ENCODE results near the gene MBP. TPM values are rescaled to one million over a fixed set of nuclear protein-coding genes. Genes with fewer than 3 reads are reported as not detected.

Gene MBP
- total and polyA plus RNA-seq, 2 donors (not counting 1 experiment from before 2014, with no cell fraction given), result 2.3 to 3.6 TPM

DNA sequence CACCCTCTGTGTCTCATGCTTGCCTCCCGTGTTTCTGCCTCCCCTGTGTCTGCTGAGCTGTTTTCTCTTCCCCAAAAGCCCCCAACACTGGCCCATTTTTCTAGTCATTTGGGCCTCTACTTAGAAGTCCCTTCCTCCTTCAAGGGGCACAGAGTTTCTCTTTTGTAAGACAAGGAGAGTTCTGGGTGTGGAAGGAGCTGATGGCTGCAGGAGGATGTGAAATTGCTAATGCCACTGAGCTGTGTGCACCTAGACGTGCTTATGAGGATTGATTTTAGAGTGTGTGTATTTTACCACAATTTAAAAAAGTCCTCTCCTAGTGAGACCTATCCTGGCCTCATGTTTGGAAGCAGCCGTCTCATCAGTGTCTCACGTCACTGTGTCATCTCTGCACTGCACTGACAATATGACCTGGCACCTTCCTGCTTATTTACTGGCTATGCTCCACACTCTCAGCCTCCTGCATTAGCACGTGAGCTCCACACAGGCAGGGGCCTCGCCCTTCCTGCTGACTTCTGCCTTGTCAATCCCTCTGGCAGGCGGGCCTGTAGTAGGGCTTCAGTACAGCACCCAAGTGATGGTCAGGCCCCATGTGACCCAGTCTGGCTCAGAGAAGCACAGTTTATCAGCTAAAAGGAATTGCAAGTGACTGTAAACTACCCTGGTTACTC is 8.0 kb upstream of the MBP start:
- Histone ChIP-seq H3K9me3 (ENCODE audit: control insufficient read depth, insufficient read depth, low read depth, low read length) (no peaks in the 10 kb centered on the region), H3K27me3 (ENCODE audit: control insufficient read depth, insufficient read depth, low read length) (no peaks in the 10 kb centered on the region), H3K4me1 (ENCODE audit: control insufficient read depth, extremely low read depth, insufficient read depth, low read length) (no peaks in the 10 kb centered on the region), H4K20me1 (ENCODE audit: control insufficient read depth, extremely low read depth, insufficient read depth, low read length) (no peaks in the 10 kb centered on the region), H3K27ac (ENCODE audit: insufficient read depth, low read length) (no peak overlapping the region), H3K4me2 (ENCODE audit: extremely low read depth, insufficient read depth, low read length) (no peak overlapping the region), H3K9ac (ENCODE audit: insufficient read depth, low read length) (no peak overlapping the region), H3K79me2 (ENCODE audit: control insufficient read depth, insufficient read depth, low read length) (no peaks in the 10 kb centered on the region), H3K36me3 (ENCODE audit: control insufficient read depth, insufficient read depth, low read length) (no peaks in the 10 kb centered on the region), H2AFZ (ENCODE audit: low read length) (no peak overlapping the region), H3K4me3 (replicated peaks in 1 of 4; ENCODE audit: control extremely low read depth in 1 of 4, insufficient read depth in 1 of 4, low read depth in 3 of 4, low read length in 4 of 4) (no peak overlapping the region)
- DNase-seq (ENCODE audit: low read depth in 2 of 2), result no peak
- TF ChIP-seq, protein P1, sequence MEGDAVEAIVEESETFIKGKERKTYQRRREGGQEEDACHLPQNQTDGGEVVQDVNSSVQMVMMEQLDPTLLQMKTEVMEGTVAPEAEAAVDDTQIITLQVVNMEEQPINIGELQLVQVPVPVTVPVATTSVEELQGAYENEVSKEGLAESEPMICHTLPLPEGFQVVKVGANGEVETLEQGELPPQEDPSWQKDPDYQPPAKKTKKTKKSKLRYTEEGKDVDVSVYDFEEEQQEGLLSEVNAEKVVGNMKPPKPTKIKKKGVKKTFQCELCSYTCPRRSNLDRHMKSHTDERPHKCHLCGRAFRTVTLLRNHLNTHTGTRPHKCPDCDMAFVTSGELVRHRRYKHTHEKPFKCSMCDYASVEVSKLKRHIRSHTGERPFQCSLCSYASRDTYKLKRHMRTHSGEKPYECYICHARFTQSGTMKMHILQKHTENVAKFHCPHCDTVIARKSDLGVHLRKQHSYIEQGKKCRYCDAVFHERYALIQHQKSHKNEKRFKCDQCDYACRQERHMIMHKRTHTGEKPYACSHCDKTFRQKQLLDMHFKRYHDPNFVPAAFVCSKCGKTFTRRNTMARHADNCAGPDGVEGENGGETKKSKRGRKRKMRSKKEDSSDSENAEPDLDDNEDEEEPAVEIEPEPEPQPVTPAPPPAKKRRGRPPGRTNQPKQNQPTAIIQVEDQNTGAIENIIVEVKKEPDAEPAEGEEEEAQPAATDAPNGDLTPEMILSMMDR (conservative IDR thresholded peaks at IDR 0.05 in 1 of 2, IDR thresholded peaks at IDR 0.05 in 1 of 2; ENCODE audit: low read depth in 1 of 2, low read length in 2 of 2), result no peak
- TF ChIP-seq EZH2 (IDR thresholded peaks at IDR 0.05; ENCODE audit: low read length, missing control alignments), result no peak

DNA sequence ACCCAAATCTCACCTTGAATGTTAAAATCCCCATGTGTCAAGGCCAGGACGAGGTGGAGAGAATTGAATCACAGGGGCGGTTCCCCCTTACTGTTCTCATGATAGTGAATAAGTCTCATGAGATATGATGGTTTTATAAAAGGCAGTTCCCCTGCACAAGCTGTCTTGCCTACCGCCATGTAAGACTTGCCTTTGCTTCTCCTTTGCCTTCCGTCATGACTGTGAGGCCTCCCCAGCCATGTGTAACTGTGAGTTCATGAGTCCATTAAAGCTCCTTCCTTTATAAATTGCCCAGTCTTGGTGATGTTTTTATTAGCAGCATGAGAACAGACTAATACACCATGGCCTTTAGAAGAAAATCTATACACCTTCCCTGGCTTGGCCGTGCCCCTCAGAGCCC is 7.4 kb upstream of the MBP start:
- TF ChIP-seq EZH2 (IDR thresholded peaks at IDR 0.05; ENCODE audit: low read length, missing control alignments), result no peak
- TF ChIP-seq, protein P1 (conservative IDR thresholded peaks at IDR 0.05 in 1 of 2, IDR thresholded peaks at IDR 0.05 in 1 of 2; ENCODE audit: low read depth in 1 of 2, low read length in 2 of 2), result no peak
- H3K4me3 ChIP-seq (replicated peaks in 1 of 4; ENCODE audit: control extremely low read depth in 1 of 4, insufficient read depth in 1 of 4, low read depth in 3 of 4, low read length in 4 of 4), result no peak overlapping the region

DNA sequence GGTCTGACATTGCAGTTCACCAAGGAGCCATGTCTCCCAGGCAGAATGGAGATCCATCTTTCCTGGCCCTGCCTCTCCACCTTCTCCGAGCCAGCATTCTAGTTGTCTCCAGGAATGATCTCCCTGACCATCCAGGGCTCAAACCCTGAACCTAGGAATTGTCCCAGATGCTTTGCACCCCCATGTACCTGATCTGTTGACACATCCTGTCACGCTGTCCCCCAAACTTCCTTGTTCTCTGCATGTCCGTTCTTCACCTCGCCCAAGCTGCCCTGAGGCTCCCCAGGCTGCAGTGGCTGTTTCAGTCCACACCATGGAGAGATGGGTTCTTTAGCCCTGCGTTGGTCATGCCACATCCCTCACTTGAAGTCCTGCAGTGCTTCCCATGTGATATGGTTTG is 7.0 kb upstream of the MBP start:
- Histone ChIP-seq H3K4me2 (ENCODE audit: extremely low read depth, insufficient read depth, low read length) (no peak overlapping the region), H3K9ac (ENCODE audit: insufficient read depth, low read length) (no peak overlapping the region), H3K27ac (ENCODE audit: insufficient read depth, low read length) (no peak overlapping the region), H3K4me1 (ENCODE audit: control insufficient read depth, extremely low read depth, insufficient read depth, low read length) (no peaks in the 10 kb centered on the region), H3K27me3 (ENCODE audit: control insufficient read depth, insufficient read depth, low read length) (no peaks in the 10 kb centered on the region), H3K4me3 (replicated peaks in 1 of 4; ENCODE audit: control extremely low read depth in 1 of 4, insufficient read depth in 1 of 4, low read depth in 3 of 4, low read length in 4 of 4) (no peak overlapping the region), H2AFZ (ENCODE audit: low read length) (no peak overlapping the region), H3K79me2 (ENCODE audit: control insufficient read depth, insufficient read depth, low read length) (no peaks in the 10 kb centered on the region), H3K9me3 (ENCODE audit: control insufficient read depth, insufficient read depth, low read depth, low read length) (no peaks in the 10 kb centered on the region), H4K20me1 (ENCODE audit: control insufficient read depth, extremely low read depth, insufficient read depth, low read length) (no peaks in the 10 kb centered on the region), H3K36me3 (ENCODE audit: control insufficient read depth, insufficient read depth, low read length) (no peaks in the 10 kb centered on the region)
- TF ChIP-seq EZH2 (IDR thresholded peaks at IDR 0.05; ENCODE audit: low read length, missing control alignments), result no peak
- TF ChIP-seq, protein P1 (conservative IDR thresholded peaks at IDR 0.05 in 1 of 2, IDR thresholded peaks at IDR 0.05 in 1 of 2; ENCODE audit: low read depth in 1 of 2, low read length in 2 of 2), result no peak
- no peak for DNase-seq (ENCODE audit: low read depth in 2 of 2)

More for the DNA sequence above, 7.4 kb upstream of the MBP start:
- no peaks in the 10 kb centered on the region for H3K36me3 ChIP-seq (ENCODE audit: control insufficient read depth, insufficient read depth, low read length)
- no peaks in the 10 kb centered on the region for H3K9me3 ChIP-seq (ENCODE audit: control insufficient read depth, insufficient read depth, low read depth, low read length)
- H3K79me2 ChIP-seq (ENCODE audit: control insufficient read depth, insufficient read depth, low read length), result no peaks in the 10 kb centered on the region
- no peak overlapping the region for H3K4me2 ChIP-seq (ENCODE audit: extremely low read depth, insufficient read depth, low read length)
- no peak overlapping the region for H3K27ac ChIP-seq (ENCODE audit: insufficient read depth, low read length)
- no peaks in the 10 kb centered on the region for H3K27me3 ChIP-seq (ENCODE audit: control insufficient read depth, insufficient read depth, low read length)
- no peaks in the 10 kb centered on the region for H3K4me1 ChIP-seq (ENCODE audit: control insufficient read depth, extremely low read depth, insufficient read depth, low read length)
- no peak overlapping the region for H3K9ac ChIP-seq (ENCODE audit: insufficient read depth, low read length)
- no peak for DNase-seq (ENCODE audit: low read depth in 2 of 2)
- no peak overlapping the region for H2AFZ ChIP-seq (ENCODE audit: low read length)
- no peaks in the 10 kb centered on the region for H4K20me1 ChIP-seq (ENCODE audit: control insufficient read depth, extremely low read depth, insufficient read depth, low read length)
